Small intestine (tissue), 7 donors: ENCODE results near the gene ZCWPW1. TPM values are rescaled to one million over a fixed set of nuclear protein-coding genes. Genes with fewer than 3 reads are reported as not detected.
"Not testable (repeated sequence)": the region's sequence is repeated elsewhere in the genome, so short reads cannot be mapped to it uniquely, and the experiment has no call there.

Source experiments
- DNase-seq, 2 donors: peaks; one replicate each; pipeline versions ENCODE4 v3.0.0 to v3.0.0-alpha.2; 2013
- FAIRE-seq: peaks from 2 replicates; lab custom pipeline; 2012; peaks lifted over from hg19 to GRCh38; lab: Jason Lieb, UNC
- H3K27ac ChIP-seq, 3 donors: one replicate each; pipeline ENCODE4 v1.5.1; 2013; ENCODE audit warnings: low read length in 2 of 3, mild to moderate bottlenecking in 2 of 3, control low read depth in 1 of 3, inconsistent platforms in 1 of 3, low read depth in 1 of 3, moderate library complexity in 1 of 3
- H3K27me3 ChIP-seq, 3 donors: one replicate each; pipeline ENCODE4 v1.6.1; 2013; ENCODE audit warnings: low read length in 3 of 3, inconsistent platforms in 1 of 3; ENCODE audit not compliant: control insufficient read depth in 3 of 3, insufficient read depth in 3 of 3
- H3K36me3 ChIP-seq, 3 donors: one replicate each; pipeline ENCODE4 v1.6.1; 2013; ENCODE audit warnings: low read length in 3 of 3, inconsistent platforms in 1 of 3, low read depth in 1 of 3, mild to moderate bottlenecking in 1 of 3, moderate library complexity in 1 of 3; ENCODE audit not compliant: control insufficient read depth in 3 of 3, insufficient read depth in 2 of 3
- H3K4me1 ChIP-seq, 3 donors: one replicate each; pipeline ENCODE4 v1.6.1; 2013; ENCODE audit warnings: low read length in 2 of 3, inconsistent platforms in 1 of 3, low read depth in 1 of 3, mild to moderate bottlenecking in 1 of 3, moderate library complexity in 1 of 3; ENCODE audit not compliant: control insufficient read depth in 3 of 3, insufficient read depth in 2 of 3
- H3K4me3 ChIP-seq, 3 donors: one replicate each; pipeline ENCODE4 v1.5.1; 2013; ENCODE audit warnings: low read length in 3 of 3, control low read depth in 1 of 3, inconsistent platforms in 1 of 3, low read depth in 1 of 3, mild to moderate bottlenecking in 1 of 3, moderate library complexity in 1 of 3
- H3K9me3 ChIP-seq, 2 donors: one replicate each; pipeline ENCODE4 v1.6.1; 2013; ENCODE audit warnings: low read depth in 1 of 2, low read length in 1 of 2; ENCODE audit not compliant: control insufficient read depth in 2 of 2, insufficient read depth in 1 of 2
- WGBS, 3 donors: extraction: QIAGEN DNeasy Blood & Tissue Kit; methylation state at CpG; one replicate each; pipeline ENCODE4 v1.1.7; 2013; 5-methylcytosine and 5-hydroxymethylcytosine counted together
- polyA plus RNA-seq, 4 donors: library from polyadenylated mRNA; stranded (reverse) in 3 of 4; unstranded in 1 of 4; fragments of 200-250 nt in 3 of 4; fragments of 120-200 nt in 1 of 4; gene quantifications; one replicate each; pipeline versions ENCODE4 v1.2.1 to v1.2.3, GENCODE V29; 2013
- donor health status: healthy with polysubstance abuse.
- donor health status: control.
- donor health status: control.
- donor health status: Bipolar disorder and iron deficiency.
- donor health status: healthy.

Gene ZCWPW1
- polyA plus RNA-seq, 4 donors = 1.3 to 6.5 (median 4.8) TPM

GRCh38 chr7:100447363-100447762 is 18.9 kb upstream of the ZCWPW1 start:
- not testable (repeated sequence) for H3K27ac ChIP-seq, H3K27me3 ChIP-seq, FAIRE-seq, DNase-seq, H3K36me3 ChIP-seq, H3K9me3 ChIP-seq, H3K4me3 ChIP-seq
- H3K4me1 ChIP-seq = peaks cover 0 to 35% (median 0%) of the 10 kb centered on the region in 3 donors
- WGBS, 3 donors = 96 to 98% (median 97%) methylated on average over 8 of the region's 8 CpGs

- peaks cover 0 to 35% (median 0%) of the 10 kb centered on the region in 3 donors for H3K4me1 ChIP-seq
- no peak overlapping the region for H3K4me3 ChIP-seq
- no peaks in the 10 kb centered on the region for H3K9me3 ChIP-seq
- H3K27me3 ChIP-seq = no peaks in the 10 kb centered on the region
- FAIRE-seq (no peak), DNase-seq (no peak)
- no peak overlapping the region for H3K27ac ChIP-seq
- H3K36me3 ChIP-seq = peaks cover 0 to 5% (median 0%) of the 10 kb centered on the region in 3 donors
- WGBS, 3 donors = 77 to 80% (median 77%) methylated on average over 2 of the region's 2 CpGs
Measured at GRCh38 chr7:100446040-100446439, 17.5 kb upstream of the ZCWPW1 start.

- peaks cover 0 to 5% (median 0%) of the 10 kb centered on the region in 3 donors for H3K36me3 ChIP-seq
- DNase-seq = peak; percentile 75 to 92
- peak overlapping the region; percentile 55 to 86 (median 72) for H3K27ac ChIP-seq
- no peaks in the 10 kb centered on the region for H3K27me3 ChIP-seq
- no peaks in the 10 kb centered on the region for H3K9me3 ChIP-seq
- H3K4me3 ChIP-seq = no peak overlapping the region
- 37 to 41% (median 38%) methylated on average over 14 of the region's 14 CpGs for WGBS, 3 donors
- peaks cover 0 to 25% (median 0%) of the 10 kb centered on the region in 3 donors for H3K4me1 ChIP-seq
- no peak for FAIRE-seq
Measured at GRCh38 chr7:100444311-100445278, 16.1 kb upstream of the ZCWPW1 start.

- Histone ChIP-seq H3K4me3 (no peak overlapping the region), H3K27me3 (no peaks in the 10 kb centered on the region), H3K27ac (peak overlapping the region in 2 of 3 donors; percentile 55 to 86), H3K9me3 (no peaks in the 10 kb centered on the region), H3K36me3 (peaks cover 0 to 5% (median 0%) of the 10 kb centered on the region in 3 donors), H3K4me1 (peaks cover 0 to 25% (median 0%) of the 10 kb centered on the region in 3 donors)
- peak in 1 of 2 donors; percentile 34 for DNase-seq
- no peak for FAIRE-seq
- 88 to 90% (median 88%) methylated on average over 9 of the region's 9 CpGs for WGBS, 3 donors
Measured at GRCh38 chr7:100443096-100443840, 14.8 kb upstream of the ZCWPW1 start.

GRCh38 chr7:100441641-100442535 is 13.4 kb upstream of the ZCWPW1 start:
- 88 to 93% (median 89%) methylated on average over 11 of the region's 11 CpGs for WGBS, 3 donors
- no peaks in the 10 kb centered on the region for H3K27me3 ChIP-seq
- DNase-seq = no peak
- peaks cover 0 to 5% (median 0%) of the 10 kb centered on the region in 3 donors for H3K36me3 ChIP-seq
- peaks cover 0 to 25% (median 0%) of the 10 kb centered on the region in 3 donors for H3K4me1 ChIP-seq
- FAIRE-seq = no peak
- no peak overlapping the region for H3K4me3 ChIP-seq
- no peaks in the 10 kb centered on the region for H3K9me3 ChIP-seq
- no peak overlapping the region for H3K27ac ChIP-seq

GRCh38 chr7:100439244-100439643 is 10.7 kb upstream of the ZCWPW1 start:
- H3K27ac ChIP-seq = peak overlapping the region in 1 of 3 donors; percentile 46

GRCh38 chr7:100438731-100439130 is 10.2 kb upstream of the ZCWPW1 start:
- Histone ChIP-seq H3K4me1 (peaks cover 0 to 14% (median 5%) of the 10 kb centered on the region in 3 donors), H3K36me3 (peaks cover 0 to 22% (median 0%) of the 10 kb centered on the region in 3 donors)
- H3K9me3 ChIP-seq, H3K4me3 ChIP-seq, H3K27ac ChIP-seq, H3K27me3 ChIP-seq, FAIRE-seq, DNase-seq: not testable (repeated sequence)
- WGBS, 3 donors = 91 to 92% (median 92%) methylated on average over 8 of the region's 8 CpGs

More at GRCh38 chr7:100439244-100439643, 10.7 kb upstream of the ZCWPW1 start:
- WGBS, 3 donors = 85 to 91% (median 90%) methylated on average over 7 of the region's 7 CpGs
- H3K4me3 ChIP-seq, H3K27me3 ChIP-seq, DNase-seq, H3K9me3 ChIP-seq, FAIRE-seq: not testable (repeated sequence)
- Histone ChIP-seq H3K36me3 (peaks cover 0 to 17% (median 0%) of the 10 kb centered on the region in 3 donors), H3K4me1 (peaks cover 0 to 19% (median 5%) of the 10 kb centered on the region in 3 donors)
